Fibroblast of lung (primary cell): ENCODE data around the gene PPP3R1. TPM values are rescaled to one million over a fixed set of nuclear protein-coding genes. Genes with fewer than 3 reads are reported as not detected.

Experiments used
- DNase-seq, 2 donors: peaks; one replicate each; pipeline versions ENCODE4 v3.0.0 to v3.0.0-alpha.2; 2010; ENCODE audit warnings: low read depth in 2 of 2
- H2AFZ ChIP-seq: 2 replicates; pipeline ENCODE4 v1.5.1; 2012; ENCODE audit warnings: low read length, control low read depth, inconsistent platforms
- H3K27ac ChIP-seq: 2 replicates; pipeline ENCODE4 v1.5.1; 2011; ENCODE audit warnings: low read length, control low read depth; ENCODE audit not compliant: insufficient read depth
- H3K27me3 ChIP-seq: 2 replicates; pipeline ENCODE4 v1.5.1; 2011; ENCODE audit warnings: mild to moderate bottlenecking, low read length; ENCODE audit not compliant: control insufficient read depth, insufficient read depth
- H3K36me3 ChIP-seq: 2 replicates; pipeline ENCODE4 v1.5.1; 2011; ENCODE audit warnings: low read length; ENCODE audit not compliant: control insufficient read depth, insufficient read depth
- H3K4me1 ChIP-seq: 2 replicates; pipeline ENCODE4 v1.5.1; 2011; ENCODE audit warnings: low read length; ENCODE audit not compliant: control insufficient read depth, insufficient read depth; ENCODE audit errors: extremely low read depth
- H3K4me2 ChIP-seq: 2 replicates; pipeline ENCODE4 v1.5.1; 2011; ENCODE audit warnings: low read length, control low read depth; ENCODE audit not compliant: insufficient read depth; ENCODE audit errors: extremely low read depth
- H3K4me3 ChIP-seq, 4 experiments: fragments of 200-600 bp in 1 of 4; sonication (generic) in 1 of 4; replicated peaks in 1 of 4; 2 replicates each; pipeline ENCODE4 v1.5.1; 2011 to 2016; ENCODE audit warnings: low read length in 4 of 4, low read depth in 3 of 4, mild to moderate bottlenecking in 3 of 4, control low read depth in 2 of 4, inconsistent platforms in 1 of 4, mixed read lengths in 1 of 4; ENCODE audit not compliant: insufficient read depth in 1 of 4; ENCODE audit errors: control extremely low read depth in 1 of 4
- H3K79me2 ChIP-seq: 2 replicates; pipeline ENCODE4 v1.5.1; 2012; ENCODE audit warnings: mild to moderate bottlenecking, low read length, inconsistent platforms; ENCODE audit not compliant: control insufficient read depth, insufficient read depth
- H3K9ac ChIP-seq: 2 replicates; pipeline ENCODE4 v1.5.1; 2011; ENCODE audit warnings: mild to moderate bottlenecking, low read length, control low read depth; ENCODE audit not compliant: insufficient read depth
- H3K9me3 ChIP-seq: 2 replicates; pipeline ENCODE4 v1.5.1; 2012; ENCODE audit warnings: low read depth, low read length; ENCODE audit not compliant: control insufficient read depth, insufficient read depth
- H4K20me1 ChIP-seq: 2 replicates; pipeline ENCODE4 v1.5.1; 2011; ENCODE audit warnings: low read length; ENCODE audit not compliant: control insufficient read depth, insufficient read depth; ENCODE audit errors: extremely low read depth
- EZH2 ChIP-seq: IDR thresholded peaks from 2 replicates; pipeline ENCODE4 v1.5.1; 2012; ENCODE audit warnings: low read length, control low read depth, mild to moderate bottlenecking; ENCODE audit errors: missing control alignments
- polyA plus RNA-seq, 2 donors: library from polyadenylated mRNA; depleted of rRNA in 1 of 2; stranded (reverse) in 1 of 2; unstranded in 1 of 2; fragments of >200 nt; gene quantifications; 2 replicates each; pipeline ENCODE4 v1.2.1, GENCODE V29; 2011 to 2012; ENCODE audit warnings: missing spikeins in 1 of 2
- total RNA-seq: library from RNA; depleted of rRNA; stranded (reverse); fragments of >200 nt; gene quantifications from 2 replicates; pipeline ENCODE4 v1.2.1, GENCODE V29; 2014
- TF ChIP-seq, protein P1 (sequence below), 2 donors: IDR thresholded peaks in 1 of 2; conservative IDR thresholded peaks in 1 of 2; 1 replicate in 1 of 2; 2 replicates in 1 of 2; pipeline ENCODE4 v1.5.1; 2011 to 2012; ENCODE audit warnings: low read length in 2 of 2, control low read depth in 1 of 2, inconsistent platforms in 1 of 2, low read depth in 1 of 2, mild to moderate bottlenecking in 1 of 2

Gene PPP3R1
- total and polyA plus RNA-seq, 2 donors (not counting 1 experiment from before 2014, with no cell fraction given), result 22.8 to 51.3 TPM

DNA sequence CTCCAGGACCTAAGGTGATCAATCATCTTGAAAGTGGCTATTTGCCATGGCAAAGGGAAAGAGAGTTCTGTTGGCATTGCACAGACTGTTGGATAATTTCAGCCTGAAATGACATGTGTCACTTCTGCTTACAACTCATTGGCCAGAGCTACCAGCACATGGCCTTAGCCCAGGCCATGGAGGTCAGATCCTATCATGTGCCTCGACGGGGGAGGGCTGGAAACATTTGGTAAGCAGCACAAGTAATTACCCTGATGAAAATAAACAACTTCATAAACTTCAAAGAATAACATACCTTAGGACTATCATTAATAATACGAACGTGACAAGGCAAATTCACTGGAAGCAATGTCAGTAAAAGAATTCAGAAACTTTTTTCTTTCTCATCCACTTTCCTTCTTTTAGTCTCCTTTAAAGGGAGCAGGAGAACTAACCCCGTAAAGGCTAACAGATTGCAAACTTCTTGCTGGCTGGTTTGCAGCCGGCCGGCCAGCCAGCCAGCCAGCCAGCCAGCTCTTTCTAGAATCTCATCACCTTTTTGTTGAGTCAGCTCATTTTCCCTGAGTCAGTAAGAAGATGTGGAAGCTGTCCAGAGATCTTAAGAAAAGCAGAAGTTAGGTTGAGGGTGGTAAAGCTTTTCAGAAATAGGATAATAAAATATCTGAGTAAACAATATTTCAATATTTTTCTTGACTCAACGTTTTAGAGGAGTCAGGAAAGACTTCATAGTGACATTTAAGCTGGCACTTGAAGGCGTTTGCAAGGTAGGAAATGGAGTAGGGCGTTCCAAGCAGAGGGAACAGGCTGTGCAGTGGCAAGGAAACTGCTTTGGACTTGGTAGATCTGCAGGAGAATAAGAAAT lies 35.5 kb upstream of the PPP3R1 start:
- Histone ChIP-seq H3K27ac (no peak overlapping the region), H3K79me2 (no peaks in the 10 kb centered on the region), H3K9me3 (no peaks in the 10 kb centered on the region), H3K4me2 (no peak overlapping the region), H4K20me1 (no peaks in the 10 kb centered on the region), H3K4me1 (peaks cover 2% of the 10 kb centered on the region), H3K4me3 (no peak overlapping the region), H3K9ac (no peak overlapping the region), H3K27me3 (no peaks in the 10 kb centered on the region), H3K36me3 (no peaks in the 10 kb centered on the region), H2AFZ (no peak overlapping the region)
- TF ChIP-seq, protein P1, sequence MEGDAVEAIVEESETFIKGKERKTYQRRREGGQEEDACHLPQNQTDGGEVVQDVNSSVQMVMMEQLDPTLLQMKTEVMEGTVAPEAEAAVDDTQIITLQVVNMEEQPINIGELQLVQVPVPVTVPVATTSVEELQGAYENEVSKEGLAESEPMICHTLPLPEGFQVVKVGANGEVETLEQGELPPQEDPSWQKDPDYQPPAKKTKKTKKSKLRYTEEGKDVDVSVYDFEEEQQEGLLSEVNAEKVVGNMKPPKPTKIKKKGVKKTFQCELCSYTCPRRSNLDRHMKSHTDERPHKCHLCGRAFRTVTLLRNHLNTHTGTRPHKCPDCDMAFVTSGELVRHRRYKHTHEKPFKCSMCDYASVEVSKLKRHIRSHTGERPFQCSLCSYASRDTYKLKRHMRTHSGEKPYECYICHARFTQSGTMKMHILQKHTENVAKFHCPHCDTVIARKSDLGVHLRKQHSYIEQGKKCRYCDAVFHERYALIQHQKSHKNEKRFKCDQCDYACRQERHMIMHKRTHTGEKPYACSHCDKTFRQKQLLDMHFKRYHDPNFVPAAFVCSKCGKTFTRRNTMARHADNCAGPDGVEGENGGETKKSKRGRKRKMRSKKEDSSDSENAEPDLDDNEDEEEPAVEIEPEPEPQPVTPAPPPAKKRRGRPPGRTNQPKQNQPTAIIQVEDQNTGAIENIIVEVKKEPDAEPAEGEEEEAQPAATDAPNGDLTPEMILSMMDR (conservative IDR thresholded peaks at IDR 0.05 in 1 of 2, IDR thresholded peaks at IDR 0.05 in 1 of 2; ENCODE audit: low read depth in 1 of 2, low read length in 2 of 2), result no peak
- TF ChIP-seq EZH2, result no peak
- peak; percentile 50 to 86 for DNase-seq

DNA sequence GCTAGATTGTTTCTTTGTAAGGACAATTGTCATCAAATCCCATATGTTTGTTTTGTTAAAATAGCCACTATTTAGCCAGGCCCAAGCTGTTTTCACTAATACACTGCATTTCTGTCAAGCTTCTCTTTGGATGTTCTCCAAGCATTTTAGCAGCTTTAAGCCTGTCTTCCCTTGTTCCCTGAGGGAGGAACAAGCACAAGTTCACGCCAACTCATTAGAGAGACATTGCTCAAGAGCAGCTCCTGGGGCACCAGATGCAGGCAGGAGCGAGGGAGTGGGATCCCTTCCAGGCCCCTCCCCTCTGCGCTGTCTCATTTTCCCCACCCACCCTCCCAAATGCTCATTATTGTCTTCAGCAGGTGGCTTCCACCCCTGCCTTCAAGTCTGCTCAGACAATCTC lies 32.6 kb upstream of the PPP3R1 start:
- H3K4me3 ChIP-seq, result no peak overlapping the region
- no peaks in the 10 kb centered on the region for H3K36me3 ChIP-seq
- H3K9ac ChIP-seq, result no peak overlapping the region
- no peak for TF ChIP-seq EZH2
- TF ChIP-seq, protein P1 (conservative IDR thresholded peaks at IDR 0.05 in 1 of 2, IDR thresholded peaks at IDR 0.05 in 1 of 2; ENCODE audit: low read depth in 1 of 2, low read length in 2 of 2), result no peak
- H3K4me1 ChIP-seq, result peaks cover 2% of the 10 kb centered on the region
- H3K9me3 ChIP-seq, result no peaks in the 10 kb centered on the region
- no peaks in the 10 kb centered on the region for H3K27me3 ChIP-seq
- H2AFZ ChIP-seq, result no peak overlapping the region
- peak; percentile 43 to 87 for DNase-seq
- H3K27ac ChIP-seq, result no peak overlapping the region
- H3K79me2 ChIP-seq, result no peaks in the 10 kb centered on the region
- H3K4me2 ChIP-seq, result no peak overlapping the region
- no peaks in the 10 kb centered on the region for H4K20me1 ChIP-seq

DNA sequence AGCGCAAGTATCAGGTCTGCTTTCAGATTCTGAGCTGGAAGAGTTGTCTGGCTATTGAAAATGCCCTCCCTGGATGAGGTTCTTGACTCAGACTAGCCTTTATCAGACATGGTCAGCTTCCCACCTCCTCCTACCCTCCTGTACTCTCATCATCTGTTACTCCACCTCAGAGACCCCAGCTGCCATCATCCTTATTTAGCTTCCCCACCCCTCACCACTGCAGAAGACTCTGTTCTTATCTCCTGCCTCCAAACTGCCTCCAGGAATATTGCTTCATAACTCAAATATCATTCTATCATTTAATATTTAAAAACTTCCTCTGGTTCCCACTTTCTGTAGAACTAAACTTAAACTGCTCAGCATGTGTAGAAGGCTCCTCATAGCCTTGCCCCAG lies 31.1 kb upstream of the PPP3R1 start:
- H3K79me2 ChIP-seq, result no peaks in the 10 kb centered on the region
- peaks cover 2% of the 10 kb centered on the region for H3K4me1 ChIP-seq
- no peaks in the 10 kb centered on the region for H3K9me3 ChIP-seq
- no peaks in the 10 kb centered on the region for H4K20me1 ChIP-seq
- H3K36me3 ChIP-seq, result no peaks in the 10 kb centered on the region
- no peak overlapping the region for H3K27ac ChIP-seq
- H3K4me3 ChIP-seq, result no peak overlapping the region
- H3K9ac ChIP-seq, result no peak overlapping the region
- H2AFZ ChIP-seq, result no peak overlapping the region
- TF ChIP-seq, protein P1 (conservative IDR thresholded peaks at IDR 0.05 in 1 of 2, IDR thresholded peaks at IDR 0.05 in 1 of 2; ENCODE audit: low read depth in 1 of 2, low read length in 2 of 2), result no peak
- TF ChIP-seq EZH2, result no peak
- no peaks in the 10 kb centered on the region for H3K27me3 ChIP-seq
- DNase-seq, result no peak
- no peak overlapping the region for H3K4me2 ChIP-seq
